H1 (cell line): Measurements from ENCODE around the gene SYTL2. TPM values are rescaled to one million over a fixed set of nuclear protein-coding genes. Genes with fewer than 3 reads are reported as not detected.

ENCODE experiments used
- CTCF ChIA-PET: fragments of 300-600 bp; sonication (Branson Sonifier 250); formaldehyde crosslinking; loops from one replicate; lab custom pipeline; 2021; ENCODE audit not compliant: partially characterized antibody; lab: Charles Lee
- POLR2A ChIA-PET: fragments of 300-600 bp; sonication (Branson Sonifier 250); formaldehyde crosslinking; loops from one replicate; lab custom pipeline; 2021; ENCODE audit warnings: inconsistent platforms; ENCODE audit not compliant: partially characterized antibody; lab: Charles Lee
- DNase-seq, 2 experiments: peaks; one replicate each; pipeline versions ENCODE4 v3.0.0 to v3.0.0-alpha.2; 2010 to 2022; ENCODE audit warnings: low spot score in 2 of 2, low read depth in 1 of 2, mixed read lengths in 1 of 2
- FAIRE-seq: peaks from 2 replicates; lab custom pipeline; 2011; peaks lifted over from hg19 to GRCh38; lab: Jason Lieb, UNC
- H2AFZ ChIP-seq: 2 replicates; pipeline ENCODE4 v1.8.1; 2012; ENCODE audit warnings: low read length, inconsistent platforms
- H2AK5ac ChIP-seq: 2 replicates; pipeline ENCODE4 v1.6.1; 2013; ENCODE audit warnings: low read depth, low read length
- H2BK120ac ChIP-seq: replicated peaks from 2 replicates; pipeline ENCODE3; 2013; ENCODE audit warnings: low read depth, low read length, inconsistent platforms
- H2BK12ac ChIP-seq: 2 replicates; pipeline ENCODE4 v1.6.1; 2013; ENCODE audit warnings: low read depth, low read length
- H2BK15ac ChIP-seq: 2 replicates; pipeline ENCODE4 v1.6.1; 2013; ENCODE audit warnings: low read length
- H2BK20ac ChIP-seq: 2 replicates; pipeline ENCODE4 v1.6.1; 2013; ENCODE audit warnings: low read length
- H2BK5ac ChIP-seq: 2 replicates; pipeline ENCODE4 v1.6.1; 2013; ENCODE audit warnings: low read depth, low read length
- H3K14ac ChIP-seq: 2 replicates; pipeline ENCODE4 v1.6.1; 2013; ENCODE audit warnings: inconsistent platforms; ENCODE audit not compliant: insufficient read length
- H3K18ac ChIP-seq: 2 replicates; pipeline ENCODE4 v1.6.1; 2013; ENCODE audit warnings: low read length; ENCODE audit errors: extremely low read depth
- H3K23ac ChIP-seq: 2 replicates; pipeline ENCODE4 v1.6.1; 2013; ENCODE audit warnings: inconsistent platforms; ENCODE audit not compliant: insufficient read length
- H3K23me2 ChIP-seq: 2 replicates; pipeline ENCODE4 v1.6.1; 2013; ENCODE audit warnings: low read depth, low read length
- H3K27ac ChIP-seq: 2 replicates; pipeline ENCODE4 v1.6.1; 2011; ENCODE audit warnings: low read depth, low read length, inconsistent platforms
- H3K27me3 ChIP-seq, 4 experiments: replicated peaks in 1 of 4; 1 replicate in 1 of 4; 2 replicates in 3 of 4; pipeline versions ENCODE4 v1.6.1 to v1.8.1; 2011 to 2013; ENCODE audit warnings: low read length in 3 of 4, mild to moderate bottlenecking in 3 of 4, inconsistent platforms in 2 of 4, mixed read lengths in 2 of 4, moderate library complexity in 1 of 4; ENCODE audit not compliant: control insufficient read depth in 3 of 4, insufficient read depth in 3 of 4; ENCODE audit errors: extremely low read depth in 1 of 4
- H3K36me3 ChIP-seq, 4 experiments: 2 replicates each; pipeline versions ENCODE4 v1.6.1 to v1.8.1; 2011 to 2013; ENCODE audit warnings: mild to moderate bottlenecking in 4 of 4, low read length in 3 of 4, moderate library complexity in 2 of 4, control low read depth in 1 of 4, inconsistent platforms in 1 of 4; ENCODE audit not compliant: insufficient read depth in 4 of 4, control insufficient read depth in 2 of 4
- H3K4ac ChIP-seq: replicated peaks from 2 replicates; pipeline ENCODE3; 2013; ENCODE audit warnings: low read length, low read depth, mixed read lengths, inconsistent platforms; ENCODE audit not compliant: insufficient read length
- H3K4me1 ChIP-seq, 4 experiments: replicated peaks in 1 of 4; 1 replicate in 1 of 4; 2 replicates in 3 of 4; pipeline versions ENCODE4 v1.6.1 to v1.8.1; 2011 to 2013; ENCODE audit warnings: low read length in 3 of 4, inconsistent platforms in 2 of 4, mixed read lengths in 1 of 4; ENCODE audit not compliant: insufficient read depth in 4 of 4, control insufficient read depth in 3 of 4
- H3K4me2 ChIP-seq, 2 experiments: 2 replicates each; pipeline versions ENCODE4 v1.6.1 to v1.8.1; 2011 to 2013; ENCODE audit warnings: low read depth in 2 of 2, low read length in 2 of 2, control low read depth in 1 of 2, inconsistent platforms in 1 of 2, mild to moderate bottlenecking in 1 of 2; ENCODE audit not compliant: insufficient read depth in 1 of 2
- H3K4me3 ChIP-seq, 4 experiments: fragments of 200-600, 300-600 bp in 1 of 4; sonication (generic), shearing (Covaris generic), sonication (Bioruptor Twin) in 1 of 4; 2 replicates each; pipeline versions ENCODE4 v1.5.1 to v1.8.1; 2011 to 2016; ENCODE audit warnings: low read length in 4 of 4, low read depth in 3 of 4, control low read depth in 2 of 4, inconsistent platforms in 2 of 4, mild to moderate bottlenecking in 2 of 4, mixed read lengths in 1 of 4, moderate library complexity in 1 of 4; ENCODE audit not compliant: insufficient read depth in 2 of 4; ENCODE audit errors: extremely low read depth in 1 of 4
- H3K56ac ChIP-seq: replicated peaks from 2 replicates; pipeline ENCODE3; 2013; ENCODE audit warnings: low read depth, mild to moderate bottlenecking, mixed read lengths, low read length, inconsistent platforms; ENCODE audit not compliant: insufficient read length
- H3K79me1 ChIP-seq: 2 replicates; pipeline ENCODE4 v1.6.1; 2013; ENCODE audit warnings: low read depth, low read length, control low read depth
- H3K79me2 ChIP-seq, 2 experiments: 2 replicates each; pipeline versions ENCODE4 v1.6.1 to v1.8.1; 2012 to 2013; ENCODE audit warnings: low read length in 2 of 2, mild to moderate bottlenecking in 2 of 2, inconsistent platforms in 1 of 2; ENCODE audit not compliant: insufficient read depth in 2 of 2, control insufficient read depth in 1 of 2
- H3K9ac ChIP-seq, 4 experiments: replicated peaks in 1 of 4; 1 replicate in 1 of 4; 2 replicates in 3 of 4; pipeline versions ENCODE4 v1.6.1 to v1.8.1; 2011 to 2013; ENCODE audit warnings: low read depth in 3 of 4, low read length in 3 of 4, control low read depth in 2 of 4, mild to moderate bottlenecking in 2 of 4, moderate library complexity in 2 of 4, inconsistent platforms in 1 of 4; ENCODE audit errors: extremely low read depth in 1 of 4
- H3K9me3 ChIP-seq, 2 experiments: 2 replicates each; pipeline versions ENCODE4 v1.6.1 to v1.8.1; 2012 to 2013; ENCODE audit warnings: mild to moderate bottlenecking in 2 of 2, moderate library complexity in 2 of 2, control low read depth in 1 of 2, inconsistent platforms in 1 of 2, low read depth in 1 of 2, low read length in 1 of 2, mixed read lengths in 1 of 2; ENCODE audit not compliant: insufficient read depth in 2 of 2
- H4K20me1 ChIP-seq, 2 experiments: replicated peaks in 1 of 2; 2 replicates each; pipeline versions ENCODE3 to v1.8.1; 2011 to 2013; ENCODE audit warnings: inconsistent platforms in 2 of 2, low read length in 2 of 2, mild to moderate bottlenecking in 1 of 2; ENCODE audit not compliant: insufficient read depth in 2 of 2, control insufficient read depth in 1 of 2
- H4K5ac ChIP-seq: 2 replicates; pipeline ENCODE4 v1.6.1; 2013; ENCODE audit warnings: low read length, low read depth, mixed read lengths, inconsistent platforms; ENCODE audit not compliant: insufficient read length
- H4K8ac ChIP-seq: 2 replicates; pipeline ENCODE4 v1.8.0; 2013; ENCODE audit warnings: mild to moderate bottlenecking, moderate library complexity, low read length, inconsistent platforms; ENCODE audit not compliant: insufficient read depth; ENCODE audit errors: extremely low read depth
- H4K91ac ChIP-seq: replicated peaks from 2 replicates; pipeline ENCODE3; 2013; ENCODE audit warnings: low read length, mixed read lengths, inconsistent platforms; ENCODE audit not compliant: insufficient read length
- BACH1 ChIP-seq: IDR thresholded peaks from 2 replicates; pipeline ENCODE4 v1.6.1; 2012; ENCODE audit warnings: low read length, improper control_type of control experiment
- PHF8 ChIP-seq: fragments of 200-600 bp; sonication (generic); conservative IDR thresholded peaks from 2 replicates; pipeline ENCODE4 v1.7.1; 2012; ENCODE audit warnings: low read depth, mild to moderate bottlenecking, inconsistent platforms, low read length, moderate library complexity
- SP1 ChIP-seq: IDR thresholded peaks from 2 replicates; pipeline ENCODE4 v1.6.1; 2011; ENCODE audit warnings: low read depth, low read length
- SRF ChIP-seq: IDR thresholded peaks from 2 replicates; pipeline ENCODE4 v1.6.1; 2011; ENCODE audit warnings: mild to moderate bottlenecking, low read depth, low read length, moderate library complexity
- WGBS, 2 experiments: shearing (Covaris generic) in 1 of 2; methylation state at CpG; one replicate each; pipeline versions ENCODE4 v1.1.6 to v1.1.7; 2013 to 2015; ENCODE audit warnings: low lambda C conversion rate in 2 of 2, mixed read lengths in 2 of 2, inconsistent platforms in 1 of 2, low coverage in 1 of 2, missing lambda C conversion rate in 1 of 2; ENCODE audit not compliant: insufficient replicate concordance in 2 of 2, insufficient coverage in 1 of 2, insufficient read length in 1 of 2; ENCODE audit errors: extremely low coverage in 1 of 2, missing lambda C conversion rate in 1 of 2; 5-methylcytosine and 5-hydroxymethylcytosine counted together
- polyA plus RNA-seq, 7 experiments: library from polyadenylated mRNA; depleted of rRNA in 3 of 7; stranded (reverse) in 5 of 7; unstranded in 2 of 7; fragments of >200 nt in 5 of 7; fragments of 200-250 nt in 2 of 7; gene quantifications; 1 replicate in 5 of 7; 2 replicates in 1 of 7; 4 replicates in 1 of 7; pipeline versions ENCODE4 v1.2.1 to v1.2.3, GENCODE V29; 2011 to 2013; ENCODE audit warnings: missing spikeins in 2 of 7, mixed read lengths in 2 of 7
- total RNA-seq: library from RNA; stranded (reverse); fragmentation: NEBNext Ultra II Directional; extraction: Animal tissue kit (Norgen Biotek cat#: 25700); gene quantifications from 2 replicates; pipeline ENCODE4 v1.2.1, GENCODE V29; 2021

SYTL2 gene
- total and polyA plus RNA-seq, 2 of the 8 experiments (the other 6 are each of a cell fraction or from before 2014, with no cell fraction given) = 1.3 to 9.1 TPM

DNA sequence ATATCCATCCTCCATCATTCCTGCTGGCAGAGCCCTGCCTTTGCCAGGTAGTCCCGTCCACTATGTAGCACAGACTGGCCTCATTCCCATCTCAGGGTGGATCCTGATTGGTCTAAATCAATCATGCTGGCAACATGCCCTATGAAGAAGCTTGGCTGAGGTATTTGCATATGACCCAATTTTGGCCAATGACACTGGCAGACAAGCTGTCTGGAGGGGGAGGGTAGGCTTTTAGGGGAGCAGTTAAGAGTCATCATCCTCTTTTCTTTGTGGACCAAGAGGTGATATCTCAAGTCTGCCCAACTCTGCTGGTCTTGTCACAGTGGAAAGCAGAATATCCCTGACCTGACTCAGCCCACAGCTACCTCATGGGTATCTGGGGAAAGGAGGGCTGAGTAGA, 130.0 kb downstream of the SYTL2 start:
- POLR2A ChIA-PET = interaction anchor here (0.9 to 1.2 kb wide), 3 partner anchors 8 to 45 kb away, joined by 3 to 4 read pairs (median 3); no protein-coding TSS in a partner anchor
- H3K27ac ChIP-seq = no peak overlapping the region
- no peak overlapping the region for H2AK5ac ChIP-seq
- H3K18ac ChIP-seq = no peak overlapping the region
- no peak overlapping the region for H4K5ac ChIP-seq
- no peak for DNase-seq
- peaks cover 2% of the 10 kb centered on the region; the same call in 1 of the 2 replicates for H3K23me2 ChIP-seq
- H3K4me3 ChIP-seq = no peak overlapping the region
- H3K9ac ChIP-seq = no peak overlapping the region
- no peak overlapping the region for H3K4ac ChIP-seq
- no peaks in the 10 kb centered on the region for H3K79me2 ChIP-seq
- H2BK15ac ChIP-seq = no peak overlapping the region
- TF ChIP-seq BACH1 = no peak
- TF ChIP-seq SRF = no peak
- peak; percentile 60; the same call in 1 of the 2 replicates for TF ChIP-seq SP1
- no peak for TF ChIP-seq PHF8
- H2AFZ ChIP-seq = peak overlapping the region; percentile 59; the same call in 1 of the 2 replicates
- H3K9me3 ChIP-seq = no peaks in the 10 kb centered on the region
- no peaks in the 10 kb centered on the region for H3K79me1 ChIP-seq
- H3K14ac ChIP-seq = no peak overlapping the region
- CTCF ChIA-PET = interaction anchor here (0.8 to 1.5 kb wide), 5 partner anchors 8 to 147 kb away, joined by 3 to 7 read pairs (median 3); no protein-coding TSS in a partner anchor
- no peaks in the 10 kb centered on the region for H3K36me3 ChIP-seq
- peak; percentile 13 for FAIRE-seq
- no peak overlapping the region for H3K56ac ChIP-seq
- H3K4me1 ChIP-seq = peaks cover 0 to 3% (median 0%) of the 10 kb centered on the region in 4 experiments; a peak in 3 of 7 replicates
- H2BK5ac ChIP-seq = no peak overlapping the region
- peak overlapping the region; percentile 21; the same call in 1 of the 2 replicates for H4K8ac ChIP-seq
- WGBS, 2 experiments = 87% methylated on average over 1 of the region's 1 CpG; no CpG with 5 or more reads in 1 of the 2 experiments
- no peak overlapping the region for H2BK120ac ChIP-seq
- no peak overlapping the region for H4K91ac ChIP-seq
- H2BK20ac ChIP-seq = no peak overlapping the region
- no peak overlapping the region for H3K23ac ChIP-seq
- H4K20me1 ChIP-seq = no peaks in the 10 kb centered on the region
- H2BK12ac ChIP-seq = no peak overlapping the region
- no peak overlapping the region; a peak in 1 of 4 replicates for H3K4me2 ChIP-seq
- no peaks in the 10 kb centered on the region; a peak in 1 of 7 replicates for H3K27me3 ChIP-seq
